OCI-LY1 (cell line): ENCODE measurements around the gene ATG9A.

ENCODE experiments used
- H2AFZ ChIP-seq: fragments of 200-600 bp; sonication (generic), shearing (Covaris generic); 2 replicates; pipeline ENCODE4 v1.6.0; 2014; ENCODE audit warnings: antibody characterized with exemption, mild to moderate bottlenecking, low read length
- H3F3A ChIP-seq: fragments of 200-600 bp; sonication (generic), shearing (Covaris generic); 2 replicates; pipeline ENCODE4 v1.6.0; 2014; ENCODE audit warnings: mild to moderate bottlenecking, antibody characterized with exemption, low read length, moderate library complexity; ENCODE audit not compliant: insufficient read depth
- H3K27ac ChIP-seq: fragments of 200-600 bp; sonication (generic); 2 replicates; pipeline ENCODE4 v1.5.1; 2014; ENCODE audit warnings: low read length, mixed run types, mild to moderate bottlenecking, low read depth; ENCODE audit not compliant: poor library complexity, severe bottlenecking
- H3K27me3 ChIP-seq: fragments of 200-600 bp; sonication (generic); 2 replicates; pipeline ENCODE4 v1.6.0; 2014; ENCODE audit warnings: antibody characterized with exemption, mild to moderate bottlenecking, low read length, moderate library complexity; ENCODE audit not compliant: insufficient read depth
- H3K36me3 ChIP-seq: fragments of 200-600 bp; sonication (generic); 2 replicates; pipeline ENCODE4 v1.6.1; 2014; ENCODE audit warnings: mild to moderate bottlenecking, antibody characterized with exemption, low read length, moderate library complexity, mixed read lengths; ENCODE audit not compliant: insufficient read depth
- H3K4me1 ChIP-seq: fragments of 200-600 bp; sonication (generic); 2 replicates; pipeline ENCODE4 v1.5.1; 2014; ENCODE audit warnings: mild to moderate bottlenecking, low read length, moderate library complexity; ENCODE audit not compliant: insufficient read depth, severe bottlenecking
- H3K4me2 ChIP-seq: fragments of 200-600 bp; sonication (generic), shearing (Covaris generic); 2 replicates; pipeline ENCODE4 v1.6.1; 2014; ENCODE audit warnings: low read length
- H3K4me3 ChIP-seq: fragments of 200-600 bp; sonication (generic); 2 replicates; pipeline ENCODE4 v1.5.1; 2014; ENCODE audit warnings: low read length, low read depth, mild to moderate bottlenecking, mixed read lengths; ENCODE audit not compliant: poor library complexity, severe bottlenecking
- H3K79me2 ChIP-seq: fragments of 200-600 bp; shearing (Covaris generic); 2 replicates; pipeline ENCODE4 v1.6.1; 2016; ENCODE audit warnings: mixed run types, low read length, mixed read lengths; ENCODE audit not compliant: insufficient read depth
- H3K9ac ChIP-seq: fragments of 200-600 bp; sonication (generic), shearing (Covaris generic); 2 replicates; pipeline ENCODE4 v1.6.1; 2014; ENCODE audit warnings: mild to moderate bottlenecking, low read length, mixed read lengths
- H3K9me2 ChIP-seq: fragments of 200-600 bp; sonication (generic), shearing (Covaris generic); 2 replicates; pipeline ENCODE4 v1.6.1; 2014; ENCODE audit warnings: low read depth, mild to moderate bottlenecking, low read length, mixed read lengths
- H3K9me3 ChIP-seq: fragments of 200-600 bp; shearing (Covaris generic); 2 replicates; pipeline ENCODE4 v1.6.1; 2014; ENCODE audit warnings: low read length, mixed read lengths
- H4K20me1 ChIP-seq: fragments of 200-600 bp; sonication (generic), shearing (Covaris generic); 2 replicates; pipeline ENCODE4 v1.6.0; 2016; ENCODE audit warnings: mild to moderate bottlenecking, low read length; ENCODE audit not compliant: insufficient read depth
- CTCF ChIP-seq: fragments of 200-600 bp; sonication (generic), shearing (Covaris generic); IDR thresholded peaks from 2 replicates; pipeline ENCODE4 v1.5.1; 2017; ENCODE audit warnings: mild to moderate bottlenecking, antibody characterized with exemption, low read length, moderate library complexity, mixed read lengths
- EZH2 ChIP-seq: fragments of 200-600 bp; sonication (generic), shearing (Covaris generic); IDR thresholded peaks from 2 replicates; pipeline ENCODE4 v1.8.0; 2017; ENCODE audit warnings: borderline replicate concordance, mixed run types, mild to moderate bottlenecking, antibody characterized with exemption, low read length, moderate library complexity, mixed read lengths

ATG9A gene

GRCh38 chr2:219199470-219200211 is 29.8 kb downstream of the ATG9A start:
- Histone ChIP-seq H3K79me2 (no peaks in the 10 kb centered on the region), H3K27me3 (no peaks in the 10 kb centered on the region), H3K27ac (no peak overlapping the region), H3K4me2 (no peak overlapping the region), H3K9me2 (no peaks in the 10 kb centered on the region), H3K36me3 (no peaks in the 10 kb centered on the region), H3F3A (no peaks in the 10 kb centered on the region), H3K4me3 (no peak overlapping the region), H2AFZ (no peak overlapping the region), H3K4me1 (no peaks in the 10 kb centered on the region), H3K9ac (no peak overlapping the region), H4K20me1 (no peaks in the 10 kb centered on the region), H3K9me3 (no peaks in the 10 kb centered on the region)
- TF ChIP-seq EZH2 (no peak), CTCF (no peak)

GRCh38 chr2:219198974-219199373 is 30.5 kb downstream of the ATG9A start:
- no peaks in the 10 kb centered on the region for H3K27me3 ChIP-seq
- no peak overlapping the region for H3K4me3 ChIP-seq

GRCh38 chr2:219197388-219197787 is 32.0 kb downstream of the ATG9A start:
- Histone ChIP-seq H3K4me3 (no peak overlapping the region), H3K4me1 (no peaks in the 10 kb centered on the region), H3K36me3 (no peaks in the 10 kb centered on the region), H3K4me2 (no peak overlapping the region), H3K27me3 (no peaks in the 10 kb centered on the region), H4K20me1 (no peaks in the 10 kb centered on the region), H3F3A (no peaks in the 10 kb centered on the region), H3K9ac (no peak overlapping the region), H3K9me3 (no peaks in the 10 kb centered on the region), H2AFZ (no peak overlapping the region), H3K79me2 (no peaks in the 10 kb centered on the region), H3K9me2 (no peaks in the 10 kb centered on the region), H3K27ac (no peak overlapping the region)
- TF ChIP-seq CTCF: no peak
- TF ChIP-seq EZH2: no peak

More at GRCh38 chr2:219198974-219199373, 30.5 kb downstream of the ATG9A start:
- Histone ChIP-seq H3K36me3 (no peaks in the 10 kb centered on the region), H2AFZ (no peak overlapping the region), H3K4me2 (no peak overlapping the region), H3K79me2 (no peaks in the 10 kb centered on the region), H3K9ac (no peak overlapping the region), H3K9me3 (no peaks in the 10 kb centered on the region), H4K20me1 (no peaks in the 10 kb centered on the region), H3K4me1 (no peaks in the 10 kb centered on the region), H3K27ac (no peak overlapping the region), H3F3A (no peaks in the 10 kb centered on the region), H3K9me2 (no peaks in the 10 kb centered on the region)
- no peak for TF ChIP-seq EZH2
